ENCODE measurements around the gene CENPH. TPM values are rescaled to one million over a fixed set of nuclear protein-coding genes. Genes with fewer than 3 reads are reported as not detected.

The CENPH gene
- total and polyA plus RNA-seq, 2 of the 13 experiments (the other 11 are each of a cell fraction or from before 2014, with no cell fraction given): 11.2 to 28.8 TPM

- TF ChIP-seq DR1 (CRISPR knock-in tag; IDR thresholded peaks at IDR 0.05): peak; percentile 71; the same call in 1 of the 2 replicates
- peak; percentile 83 for TF ChIP-seq PHF20 (CRISPR knock-in tag; IDR thresholded peaks at IDR 0.05)
- TF ChIP-seq TCF7 (IDR thresholded peaks at IDR 0.05; ENCODE audit: low read depth): no peak
- peak; percentile 70; the same call in 1 of the 2 replicates for TF ChIP-seq AHR (CRISPR knock-in tag; IDR thresholded peaks at IDR 0.05)
- no peak for TF ChIP-seq NFE2L2 (IDR thresholded peaks at IDR 0.05; ENCODE audit: low read length)
- peak; percentile 92 for TF ChIP-seq ETV6 (CRISPR knock-in tag; conservative IDR thresholded peaks at IDR 0.05)
- TF ChIP-seq RNF2 (conservative IDR thresholded peaks at IDR 0.05; ENCODE audit: low read depth): no peak
- no peak; the same call in 1 of the 2 replicates for TF ChIP-seq ONECUT2 (CRISPR knock-in tag; IDR thresholded peaks at IDR 0.05)
- TF ChIP-seq ZNF343 (CRISPR knock-in tag; IDR thresholded peaks at IDR 0.05): peak; percentile 60; the same call in 1 of the 2 replicates
- peak; percentile 93 for TF ChIP-seq ZNF501 (CRISPR knock-in tag; IDR thresholded peaks at IDR 0.05)
- 0 out of 2 replicates have a peak, but pooled peaks have one; percentile 62 for TF ChIP-seq ZNF878 (CRISPR knock-in tag; IDR thresholded peaks at IDR 0.05)
- TF ChIP-seq ZNF615 (CRISPR knock-in tag; IDR thresholded peaks at IDR 0.05; ENCODE audit: borderline replicate concordance): no peak
- peak; percentile 60; the same call in 1 of the 2 replicates for TF ChIP-seq ZNF280D (CRISPR knock-in tag; IDR thresholded peaks at IDR 0.05)
- TF ChIP-seq ZNF484 (CRISPR knock-in tag; IDR thresholded peaks at IDR 0.05; ENCODE audit: borderline replicate concordance, low read depth): no peak; the same call in 1 of the 2 replicates
- 0 out of 2 replicates have a peak, but pooled peaks have one; percentile 53 for TF ChIP-seq ARNT2 (CRISPR knock-in tag; IDR thresholded peaks at IDR 0.05; ENCODE audit: low read depth)
- 0 out of 2 replicates have a peak, but pooled peaks have one; percentile 23 for TF ChIP-seq KLF11 (CRISPR knock-in tag; IDR thresholded peaks at IDR 0.05)
- 0 out of 2 replicates have a peak, but pooled peaks have one; percentile 68 for TF ChIP-seq REL (CRISPR knock-in tag; conservative IDR thresholded peaks at IDR 0.05)
- 0 out of 2 replicates have a peak, but pooled peaks have one; percentile 13 for TF ChIP-seq BRCA1 (CRISPR knock-in tag; IDR thresholded peaks at IDR 0.05)
- peak; percentile 79; the same call in 1 of the 2 replicates for TF ChIP-seq ZNF329 (CRISPR knock-in tag; IDR thresholded peaks at IDR 0.05; ENCODE audit: low read depth)
- no peak for TF ChIP-seq ZNF292 (CRISPR knock-in tag; IDR thresholded peaks at IDR 0.05; ENCODE audit: borderline replicate concordance, low read depth)
- TF ChIP-seq MAZ (IDR thresholded peaks at IDR 0.05; ENCODE audit: borderline replicate concordance, low read depth, low read length): no peak
- peak; percentile 60 for TF ChIP-seq MAZ (CRISPR knock-in tag; IDR thresholded peaks at IDR 0.05; ENCODE audit: low read depth)
- peak; percentile 77; the same call in 1 of the 2 replicates for TF ChIP-seq ZNF678 (CRISPR knock-in tag; IDR thresholded peaks at IDR 0.05)
- TF ChIP-seq ATF5 (CRISPR knock-in tag; IDR thresholded peaks at IDR 0.05; ENCODE audit: low read depth): no peak
- no peak for TF ChIP-seq HNF4G (IDR thresholded peaks at IDR 0.05; ENCODE audit: borderline replicate concordance, low read depth, low read length)
- TF ChIP-seq HNF4G (CRISPR knock-in tag; IDR thresholded peaks at IDR 0.05; ENCODE audit: borderline replicate concordance, low read depth): peak; percentile 75; the same call in 1 of the 2 replicates
- TF ChIP-seq ZNF788 (CRISPR knock-in tag; IDR thresholded peaks at IDR 0.05; ENCODE audit: borderline replicate concordance): peak; percentile 70; the same call in 1 of the 2 replicates
Observed at GRCh38 chr5:69217548-69218526, 28.5 kb downstream of the CENPH start (continued).

Measured in HepG2 (cell line).